Right lobe of liver (tissue), 4 donors: ENCODE measurements around the gene RASL12.

Experiments used
- CTCF ChIP-seq, 4 donors: fragments of 200-600 bp in 3 of 4; fragments of 450-650 bp in 1 of 4; IDR thresholded peaks; one replicate each; pipeline versions ENCODE4 v1.5.1 to v1.8.0; 2016 to 2022; ENCODE audit warnings: antibody characterized with exemption in 4 of 4, mild to moderate bottlenecking in 2 of 4
- POLR2A ChIP-seq: fragments of 450-650 bp; IDR thresholded peaks from one replicate; pipeline ENCODE4 v1.6.1; 2017; ENCODE audit warnings: antibody characterized with exemption, mild to moderate bottlenecking
- donor health status: DM: no; HTN: no; CAD: no.
- donor health status: DM: no; HTN: no; CAD: no.
- donor health status: DM: no; HTN: yes; CAD: no.

GRCh38 chr15:65067645-65068402, at the start of gene RASL12:
- TF ChIP-seq POLR2A (no peak), CTCF (IDR thresholded peaks at IDR 0.05) (no peak)
